ENCODE measurements around the gene SLC14A1.

The SLC14A1 gene

DNA sequence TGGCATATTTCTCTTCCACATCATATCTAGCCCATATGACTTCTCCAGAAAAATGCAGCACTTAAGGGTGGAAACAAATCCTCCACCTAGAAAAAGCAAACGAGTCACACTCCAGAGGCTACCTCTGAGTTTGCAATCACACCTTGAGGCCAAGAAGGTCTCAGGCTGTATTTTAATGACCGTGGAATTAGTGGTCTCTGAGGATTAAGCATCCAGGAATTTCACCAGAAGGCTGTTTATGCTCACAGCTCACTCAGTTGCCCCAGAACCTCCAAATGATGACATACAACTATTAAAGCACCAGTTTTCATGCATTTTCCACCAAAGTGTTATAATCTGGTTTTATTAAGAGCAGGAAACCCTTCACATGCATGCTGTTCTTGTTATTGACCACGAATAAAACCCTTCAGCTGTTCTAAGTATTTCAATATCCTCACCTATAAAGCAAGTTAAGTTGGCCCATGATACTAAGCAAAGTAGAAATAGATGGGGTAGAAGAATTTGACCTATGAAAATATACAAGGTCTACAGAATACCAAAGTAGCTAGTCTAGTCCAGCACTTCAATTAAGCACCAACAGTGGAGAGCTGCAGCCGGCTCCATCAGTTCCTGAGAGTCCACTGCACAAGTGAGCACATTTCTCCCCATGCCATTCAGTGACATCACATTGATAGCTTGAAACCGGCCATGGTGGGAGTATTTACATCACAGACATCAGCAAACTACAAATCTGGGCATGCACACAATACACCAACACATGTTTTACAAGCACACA, 39.5 kb upstream of the SLC14A1 start:
- Histone ChIP-seq H3K36me3 (ENCODE audit: control insufficient read depth, low read length) (no peaks in the 10 kb centered on the region), H3K4me3 (ENCODE audit: low read length) (no peak overlapping the region), H3F3A (ENCODE audit: control insufficient read depth, insufficient read depth) (0 out of 2 replicates have a peak, but pooled peaks cover 6% of the 10 kb centered on the region), H3K27ac (ENCODE audit: low read depth, low read length) (no peak overlapping the region), H3K79me2 (ENCODE audit: control insufficient read depth, low read length) (no peaks in the 10 kb centered on the region), H3K4me2 (ENCODE audit: low read length) (no peak overlapping the region), H3K9me2 (replicated peaks; ENCODE audit: control insufficient read depth, low read length) (no peaks in the 10 kb centered on the region), H3K9me3 (ENCODE audit: control insufficient read depth, insufficient read depth, low read length) (no peaks in the 10 kb centered on the region), H3K4me1 (ENCODE audit: control insufficient read depth, low read length) (peaks cover 37% of the 10 kb centered on the region), H3K27me3 (ENCODE audit: control insufficient read depth, low read length) (peaks cover 3% of the 10 kb centered on the region; the same call in 1 of the 2 replicates), H4K20me1 (ENCODE audit: control insufficient read depth, insufficient read depth, low read depth, low read length) (no peaks in the 10 kb centered on the region)
- TF ChIP-seq EZH2phosphoT487 (IDR thresholded peaks at IDR 0.05; ENCODE audit: borderline replicate concordance, low read length) = no peak
- TF ChIP-seq, protein P1, sequence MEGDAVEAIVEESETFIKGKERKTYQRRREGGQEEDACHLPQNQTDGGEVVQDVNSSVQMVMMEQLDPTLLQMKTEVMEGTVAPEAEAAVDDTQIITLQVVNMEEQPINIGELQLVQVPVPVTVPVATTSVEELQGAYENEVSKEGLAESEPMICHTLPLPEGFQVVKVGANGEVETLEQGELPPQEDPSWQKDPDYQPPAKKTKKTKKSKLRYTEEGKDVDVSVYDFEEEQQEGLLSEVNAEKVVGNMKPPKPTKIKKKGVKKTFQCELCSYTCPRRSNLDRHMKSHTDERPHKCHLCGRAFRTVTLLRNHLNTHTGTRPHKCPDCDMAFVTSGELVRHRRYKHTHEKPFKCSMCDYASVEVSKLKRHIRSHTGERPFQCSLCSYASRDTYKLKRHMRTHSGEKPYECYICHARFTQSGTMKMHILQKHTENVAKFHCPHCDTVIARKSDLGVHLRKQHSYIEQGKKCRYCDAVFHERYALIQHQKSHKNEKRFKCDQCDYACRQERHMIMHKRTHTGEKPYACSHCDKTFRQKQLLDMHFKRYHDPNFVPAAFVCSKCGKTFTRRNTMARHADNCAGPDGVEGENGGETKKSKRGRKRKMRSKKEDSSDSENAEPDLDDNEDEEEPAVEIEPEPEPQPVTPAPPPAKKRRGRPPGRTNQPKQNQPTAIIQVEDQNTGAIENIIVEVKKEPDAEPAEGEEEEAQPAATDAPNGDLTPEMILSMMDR (IDR thresholded peaks at IDR 0.05; ENCODE audit: low read depth, low read length, poor library complexity, severe bottlenecking) = no peak

GRCh38 chr18:45686891-45687611, 36.9 kb upstream of the SLC14A1 start:
- Histone ChIP-seq H3K9me3 (ENCODE audit: control insufficient read depth, insufficient read depth, low read length) (no peaks in the 10 kb centered on the region), H3K36me3 (ENCODE audit: control insufficient read depth, low read length) (no peaks in the 10 kb centered on the region), H3K79me2 (ENCODE audit: control insufficient read depth, low read length) (no peaks in the 10 kb centered on the region), H3K4me3 (ENCODE audit: low read length) (peak overlapping the region; percentile 70), H3F3A (ENCODE audit: control insufficient read depth, insufficient read depth) (0 out of 2 replicates have a peak, but pooled peaks cover 6% of the 10 kb centered on the region), H4K20me1 (ENCODE audit: control insufficient read depth, insufficient read depth, low read depth, low read length) (no peaks in the 10 kb centered on the region), H3K9me2 (replicated peaks; ENCODE audit: control insufficient read depth, low read length) (no peaks in the 10 kb centered on the region), H3K4me2 (ENCODE audit: low read length) (peak overlapping the region; percentile 94), H3K27ac (ENCODE audit: low read depth, low read length) (peak overlapping the region; percentile 80), H3K4me1 (ENCODE audit: control insufficient read depth, low read length) (peaks cover 42% of the 10 kb centered on the region), H3K27me3 (ENCODE audit: control insufficient read depth, low read length) (no peaks in the 10 kb centered on the region)
- no peak for TF ChIP-seq EZH2phosphoT487 (IDR thresholded peaks at IDR 0.05; ENCODE audit: borderline replicate concordance, low read length)
- TF ChIP-seq, protein P1 (IDR thresholded peaks at IDR 0.05; ENCODE audit: low read depth, low read length, poor library complexity, severe bottlenecking) = no peak

GRCh38 chr18:45687621-45688020, 36.4 kb upstream of the SLC14A1 start:
- no peaks in the 10 kb centered on the region for H4K20me1 ChIP-seq (ENCODE audit: control insufficient read depth, insufficient read depth, low read depth, low read length)
- no peaks in the 10 kb centered on the region for H3K79me2 ChIP-seq (ENCODE audit: control insufficient read depth, low read length)
- peak overlapping the region; percentile 80 for H3K27ac ChIP-seq (ENCODE audit: low read depth, low read length)
- no peaks in the 10 kb centered on the region for H3K9me2 ChIP-seq (replicated peaks; ENCODE audit: control insufficient read depth, low read length)
- peaks cover 42% of the 10 kb centered on the region for H3K4me1 ChIP-seq (ENCODE audit: control insufficient read depth, low read length)
- 0 out of 2 replicates have a peak, but pooled peaks cover 6% of the 10 kb centered on the region for H3F3A ChIP-seq (ENCODE audit: control insufficient read depth, insufficient read depth)
- H3K4me2 ChIP-seq (ENCODE audit: low read length) = peak overlapping the region; percentile 94
- no peaks in the 10 kb centered on the region for H3K27me3 ChIP-seq (ENCODE audit: control insufficient read depth, low read length)
- no peaks in the 10 kb centered on the region for H3K9me3 ChIP-seq (ENCODE audit: control insufficient read depth, insufficient read depth, low read length)
- H3K36me3 ChIP-seq (ENCODE audit: control insufficient read depth, low read length) = no peaks in the 10 kb centered on the region
- TF ChIP-seq, protein P1 (IDR thresholded peaks at IDR 0.05; ENCODE audit: low read depth, low read length, poor library complexity, severe bottlenecking) = no peak
- no peak for TF ChIP-seq EZH2phosphoT487 (IDR thresholded peaks at IDR 0.05; ENCODE audit: borderline replicate concordance, low read length)
- peak overlapping the region; percentile 70 for H3K4me3 ChIP-seq (ENCODE audit: low read length)
